Fibroblast of skin of abdomen (primary cell): Measurements from ENCODE around the gene TMEM165. TPM values are rescaled to one million over a fixed set of nuclear protein-coding genes. Genes with fewer than 3 reads are reported as not detected.
"Not testable (repeated sequence)": the region's sequence is repeated elsewhere in the genome, so short reads cannot be mapped to it uniquely, and the experiment has no call there.

Experiments used
- DNase-seq: peaks from one replicate; pipeline ENCODE4 v3.0.0-alpha.2; 2013
- polyA plus RNA-seq, 2 experiments: library from polyadenylated mRNA; unstranded; fragments of 120-200 nt; gene quantifications; one replicate each; pipeline ENCODE4 v1.2.1, GENCODE V29; 2013; ENCODE audit not compliant: insufficient read length in 2 of 2

Gene TMEM165, protein sequence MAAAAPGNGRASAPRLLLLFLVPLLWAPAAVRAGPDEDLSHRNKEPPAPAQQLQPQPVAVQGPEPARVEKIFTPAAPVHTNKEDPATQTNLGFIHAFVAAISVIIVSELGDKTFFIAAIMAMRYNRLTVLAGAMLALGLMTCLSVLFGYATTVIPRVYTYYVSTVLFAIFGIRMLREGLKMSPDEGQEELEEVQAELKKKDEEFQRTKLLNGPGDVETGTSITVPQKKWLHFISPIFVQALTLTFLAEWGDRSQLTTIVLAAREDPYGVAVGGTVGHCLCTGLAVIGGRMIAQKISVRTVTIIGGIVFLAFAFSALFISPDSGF
- polyA plus RNA-seq (2013, experiment 1 of 2; ENCODE audit: insufficient read length), result 85.5 TPM
- polyA plus RNA-seq (2013, experiment 2 of 2; ENCODE audit: insufficient read length), result 89.9 TPM

DNA sequence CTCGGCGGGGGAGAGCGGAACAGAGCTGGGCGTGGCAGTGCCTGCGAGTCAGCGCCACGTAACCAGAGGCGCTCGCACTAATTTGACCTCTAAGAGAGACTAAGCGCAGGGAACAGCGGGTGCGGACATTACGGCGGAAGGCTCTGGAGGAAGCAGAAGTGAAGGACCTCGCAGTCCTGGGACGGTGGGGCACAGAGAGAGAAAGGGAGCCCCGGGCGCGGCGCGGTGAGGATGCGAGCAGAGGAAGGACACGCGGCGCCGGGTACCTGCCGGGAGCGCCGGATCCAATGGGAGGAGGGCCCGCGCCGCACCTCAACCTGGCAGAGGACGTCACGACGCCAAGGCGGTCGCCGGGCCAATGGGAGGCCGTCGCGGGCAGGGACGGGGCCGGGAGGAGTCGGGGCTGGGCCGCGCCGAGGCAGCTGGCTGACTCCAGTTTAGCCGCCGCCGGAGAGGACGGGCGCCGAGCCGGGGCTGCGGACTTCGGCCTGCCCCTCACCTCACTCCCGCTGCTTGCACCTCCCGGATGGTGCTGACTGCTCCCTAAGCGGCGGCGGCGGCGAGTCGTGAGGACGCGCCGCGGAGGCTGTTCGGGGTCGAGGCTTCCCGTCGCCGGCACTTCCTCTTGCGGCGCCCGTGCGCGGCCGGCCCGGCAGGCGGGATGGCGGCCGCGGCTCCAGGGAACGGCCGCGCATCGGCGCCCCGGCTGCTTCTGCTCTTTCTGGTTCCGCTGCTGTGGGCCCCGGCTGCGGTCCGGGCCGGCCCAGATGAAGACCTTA lies at the start of gene TMEM165:
Gene TMEM165, plus strand, starts transcription at position 429 of the 779 bp plus-strand sequence. Its CDS starts 233 bp downstream, at position 662.
- peak; percentile 86 for DNase-seq

DNA sequence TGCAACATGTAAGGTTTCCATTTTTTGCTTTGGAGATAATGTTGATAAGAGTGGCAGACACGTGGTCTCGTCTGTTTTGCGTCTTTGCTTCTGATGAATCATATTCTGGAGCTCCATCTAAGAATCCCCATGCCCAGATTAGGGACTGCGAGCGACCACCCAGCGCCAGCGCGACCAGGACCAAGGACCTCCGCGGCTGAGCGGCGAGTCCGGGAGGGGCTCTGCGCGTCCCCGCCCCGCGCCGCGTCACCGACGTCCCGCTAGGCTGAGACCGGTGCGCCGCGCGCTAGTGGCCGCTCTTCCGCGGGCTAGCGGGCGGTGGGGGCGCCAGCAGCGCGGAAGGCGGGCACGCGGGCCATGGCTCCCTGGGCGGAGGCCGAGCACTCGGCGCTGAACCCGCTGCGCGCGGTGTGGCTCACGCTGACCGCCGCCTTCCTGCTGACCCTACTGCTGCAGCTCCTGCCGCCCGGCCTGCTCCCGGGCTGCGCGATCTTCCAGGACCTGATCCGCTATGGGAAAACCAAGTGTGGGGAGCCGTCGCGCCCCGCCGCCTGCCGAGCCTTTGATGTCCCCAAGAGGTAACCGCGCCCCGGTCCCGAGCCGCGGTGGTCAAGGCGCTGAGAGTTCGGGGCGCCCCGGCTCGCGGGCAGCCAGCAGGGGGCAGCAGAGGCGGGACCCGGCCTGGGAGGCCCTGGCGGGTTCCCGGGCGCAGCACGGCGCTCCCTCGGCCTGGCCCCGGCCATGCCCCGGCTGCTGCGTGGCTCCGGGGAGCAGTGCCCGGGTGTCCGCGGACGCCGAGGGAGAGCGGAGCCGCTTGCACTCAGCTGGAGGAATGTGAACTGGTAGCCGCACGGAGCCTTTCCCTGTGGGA lies 49.5 kb upstream of the TMEM165 start, which contains the start of gene SRD5A3:
Gene SRD5A3, plus strand, starts transcription at position 263 of the 871 bp plus-strand sequence. Its CDS starts 95 bp downstream, at position 358.
- DNase-seq, result peak; percentile 74

DNA sequence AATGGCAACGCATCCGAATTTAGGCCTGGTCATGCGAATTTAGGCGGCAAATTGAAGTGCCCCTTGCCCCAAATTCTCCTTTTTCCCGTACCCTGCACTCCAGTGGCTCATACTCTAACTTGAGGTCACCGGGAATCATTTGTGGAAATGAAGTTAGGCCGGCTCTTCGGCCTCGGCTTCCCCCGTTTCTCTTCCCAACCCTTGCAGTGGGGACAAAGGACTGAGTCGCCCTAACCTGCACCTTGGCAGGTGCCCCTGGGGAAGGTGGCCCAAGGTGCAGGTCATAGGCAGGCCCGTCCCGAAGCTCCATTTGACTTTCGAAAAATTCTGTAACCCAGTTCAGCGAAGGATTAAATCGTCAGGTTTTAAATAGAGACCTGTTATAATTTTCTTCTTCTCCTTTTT lies 48.9 kb upstream of the TMEM165 start:
- DNase-seq, result no peak

DNA sequence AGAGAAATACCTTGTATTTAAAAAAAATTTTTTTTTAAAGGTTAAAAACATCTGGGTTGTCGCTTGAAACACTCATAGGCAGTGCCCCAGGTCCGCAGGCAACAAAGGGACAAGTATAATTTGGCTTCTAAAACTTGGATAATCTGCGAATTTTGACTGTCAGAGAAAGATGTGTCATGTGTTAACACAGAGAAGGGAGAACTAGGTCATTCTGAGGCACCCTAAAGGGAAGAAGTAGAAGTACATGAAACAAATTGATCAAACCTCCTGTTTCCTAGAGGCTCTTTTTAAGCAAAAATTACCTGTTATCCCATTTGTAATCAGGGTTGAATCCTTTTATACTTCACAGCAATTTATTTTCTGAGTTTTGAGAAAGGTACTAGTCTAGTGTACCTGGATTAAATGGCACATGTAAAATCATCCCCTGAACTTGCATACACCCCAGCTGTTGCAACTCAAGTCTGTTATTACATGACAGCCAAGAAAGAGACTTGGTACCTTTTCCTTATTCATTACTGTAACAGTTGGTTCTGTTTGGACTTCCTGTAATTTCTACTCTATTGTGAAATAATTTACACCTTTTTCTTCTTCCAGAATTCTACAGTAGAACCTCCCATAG lies 48.0 kb upstream of the TMEM165 start:
- no peak for DNase-seq

DNA sequence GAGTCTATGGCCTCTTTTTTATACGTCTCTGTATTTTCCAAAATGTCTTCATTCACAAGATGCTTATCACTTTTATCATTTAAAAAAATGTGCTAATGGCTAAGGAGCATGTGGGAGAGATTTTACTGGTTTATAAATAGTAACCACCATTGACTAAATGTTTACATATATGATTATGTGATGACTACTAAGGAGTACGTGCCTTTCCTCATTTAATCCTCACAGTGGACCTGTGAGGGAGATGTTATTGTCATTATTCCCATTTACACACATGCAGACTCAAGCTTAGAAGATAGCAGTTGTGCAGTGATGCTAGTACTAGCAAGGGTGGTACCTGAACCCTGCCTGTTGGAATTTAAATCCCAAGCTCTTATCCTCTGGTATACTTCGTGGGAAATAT lies 47.3 kb upstream of the TMEM165 start:
- DNase-seq, result peak; percentile 36

DNA sequence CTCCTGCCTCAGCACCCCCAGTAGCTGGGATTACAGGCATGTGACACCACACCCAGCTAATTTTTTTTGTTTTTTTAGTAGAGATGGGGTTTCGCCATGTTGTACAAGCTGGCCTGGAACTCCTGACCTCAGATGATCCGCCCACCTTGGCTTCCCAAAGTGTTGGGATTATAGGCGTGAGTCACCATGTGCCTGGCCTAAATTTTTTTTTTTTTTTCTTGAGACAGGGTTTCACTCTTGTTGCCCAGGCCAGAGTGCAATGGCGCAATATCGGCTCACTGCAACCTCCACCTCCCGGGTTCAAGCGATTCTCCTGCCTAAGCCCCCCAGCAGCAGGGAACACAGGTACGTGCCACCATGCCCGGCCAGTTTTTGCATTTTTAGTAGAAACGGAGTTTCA lies 44.9 kb upstream of the TMEM165 start:
- DNase-seq, result not testable (repeated sequence)

DNA sequence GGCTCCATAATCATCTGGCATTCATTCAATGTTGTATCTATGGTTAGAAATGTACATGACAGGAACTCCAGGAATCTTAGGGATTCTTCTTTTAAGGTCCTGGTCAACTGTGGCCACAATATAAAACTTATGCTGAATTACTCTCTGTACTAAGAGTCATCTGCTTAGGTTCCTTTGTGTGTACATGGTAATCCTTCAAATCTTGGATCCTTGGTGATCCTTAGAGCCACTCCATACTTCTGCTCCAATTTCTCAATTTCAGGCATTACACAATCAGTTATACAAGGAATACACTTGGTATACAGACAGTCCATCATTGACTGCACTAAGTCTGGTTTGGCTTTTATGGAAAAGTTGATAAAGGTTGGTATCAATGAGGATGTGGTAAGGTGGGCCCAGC lies 43.9 kb upstream of the TMEM165 start:
- no peak for DNase-seq

DNA sequence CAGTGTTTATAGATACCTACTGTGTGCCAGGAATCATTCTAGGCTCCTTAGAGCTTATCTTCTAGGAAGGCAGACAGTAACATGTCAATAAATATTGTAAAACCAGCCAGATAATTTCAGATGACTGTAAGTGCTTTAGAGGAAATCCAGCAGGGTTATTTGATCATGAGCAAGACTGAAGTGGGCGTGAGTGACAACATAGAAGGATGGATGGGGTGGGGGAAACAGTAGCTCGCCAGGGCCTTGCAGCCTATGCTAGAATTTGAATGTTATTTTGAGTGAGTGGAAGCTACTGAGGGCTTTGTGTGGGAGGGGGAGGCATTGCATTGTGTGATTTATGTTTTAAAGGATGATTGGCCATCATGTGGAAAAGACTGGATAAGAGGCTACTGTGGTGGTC lies 43.0 kb upstream of the TMEM165 start:
- no peak for DNase-seq

DNA sequence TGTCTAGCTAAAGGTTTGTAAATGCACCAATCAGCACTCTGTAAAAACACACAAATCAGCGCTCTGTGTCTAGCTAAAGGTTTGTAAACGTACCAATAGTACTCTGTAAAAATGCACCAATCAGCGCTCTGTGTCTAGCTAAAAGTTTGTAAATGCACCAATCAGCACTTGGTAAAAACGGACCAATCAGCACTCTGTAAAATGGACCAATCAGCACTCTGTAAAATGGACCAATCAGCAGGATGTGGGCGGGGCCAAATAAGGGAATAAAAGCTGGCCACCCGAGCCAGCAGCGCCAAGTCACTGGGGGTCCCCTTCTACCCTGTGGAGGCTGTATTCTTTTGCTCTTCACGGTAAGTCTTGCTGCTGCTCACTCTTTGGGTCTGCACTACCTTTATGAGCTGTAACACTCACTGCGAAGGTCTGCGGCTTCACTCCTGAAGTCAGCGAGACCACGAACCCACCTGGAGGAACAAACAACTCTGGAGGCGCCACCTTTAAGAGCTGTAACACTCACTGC lies 42.5 kb upstream of the TMEM165 start:
- DNase-seq, result not testable (repeated sequence)

DNA sequence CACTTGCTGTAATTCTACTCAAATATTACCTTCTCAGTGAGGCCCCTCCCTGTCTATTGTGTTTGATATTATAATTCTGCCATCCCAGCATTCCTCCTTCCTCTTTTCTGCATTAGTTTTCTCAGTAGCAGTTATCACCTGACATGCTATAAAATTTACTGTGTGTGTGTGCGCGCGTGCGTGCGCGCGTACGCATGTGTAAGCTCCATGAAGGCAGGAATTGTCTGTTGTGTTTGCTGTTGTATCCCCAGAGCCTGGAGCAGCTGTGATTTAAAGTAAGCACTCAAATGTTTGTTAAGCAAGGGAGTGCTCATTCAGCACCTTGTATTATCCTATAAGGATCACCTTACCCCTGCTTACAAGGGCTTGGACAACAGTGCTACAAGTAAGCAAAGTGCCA lies 41.1 kb upstream of the TMEM165 start:
- DNase-seq, result no peak

DNA sequence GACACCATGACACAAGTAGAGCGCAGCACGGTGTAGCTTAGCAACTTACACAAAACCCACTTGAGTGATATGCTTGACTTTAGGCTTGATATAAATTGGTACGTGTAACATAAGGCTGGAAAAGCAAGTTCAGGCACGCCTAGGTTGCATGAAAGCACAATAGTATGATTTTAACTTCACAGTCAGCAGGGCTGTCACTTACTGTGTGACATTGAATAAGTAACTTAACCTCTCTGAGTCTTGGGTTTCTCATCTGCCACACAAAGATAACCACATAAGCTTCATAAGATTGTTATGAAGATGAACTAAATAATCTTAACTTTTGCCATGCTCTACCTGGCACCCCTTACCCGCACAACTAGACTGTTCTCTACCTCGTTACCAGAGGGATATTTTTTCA lies 40.2 kb upstream of the TMEM165 start:
- no peak for DNase-seq

DNA sequence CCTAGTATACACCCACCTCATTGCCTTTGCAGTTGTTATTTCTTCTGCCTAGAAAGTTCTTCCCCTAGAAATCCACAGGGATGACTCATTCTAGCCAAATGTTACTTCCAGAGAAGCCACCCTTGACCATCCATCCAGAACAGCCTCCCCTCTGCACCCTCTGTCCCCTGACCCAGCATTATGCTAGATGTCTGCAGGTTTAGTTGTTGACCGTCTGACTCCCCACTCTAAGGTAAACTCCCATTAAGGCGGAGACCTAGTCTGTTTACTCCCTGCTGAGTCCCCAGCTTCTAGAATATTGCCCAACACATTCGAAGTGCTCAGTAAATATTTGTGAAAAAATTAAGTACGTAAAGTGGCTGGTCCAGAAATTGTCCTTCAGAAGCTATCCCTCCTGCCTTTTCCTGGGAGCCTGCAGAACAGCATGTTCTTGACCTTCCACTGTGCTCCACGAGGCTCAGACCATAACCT lies 38.7 kb upstream of the TMEM165 start:
- no peak for DNase-seq

DNA sequence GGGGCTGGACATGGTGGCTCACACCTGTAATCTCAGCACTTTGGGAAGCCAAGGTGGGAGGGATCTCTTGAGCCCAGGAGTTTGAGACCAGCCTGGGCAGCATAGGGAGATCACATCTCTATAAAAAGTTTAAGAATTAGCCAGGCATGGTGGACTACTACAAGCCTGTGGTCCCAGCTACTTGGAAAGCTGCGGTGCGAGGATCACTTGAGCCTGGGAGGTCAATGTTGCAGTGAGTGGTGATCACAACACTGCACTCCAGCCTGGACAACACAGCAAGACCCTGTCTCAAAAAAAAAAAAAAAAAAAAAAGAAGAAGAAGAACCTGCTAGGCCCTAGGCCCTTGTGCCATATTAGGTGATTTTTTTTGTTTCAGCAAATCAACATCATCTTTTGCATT lies 37.5 kb upstream of the TMEM165 start:
- no peak for DNase-seq

DNA sequence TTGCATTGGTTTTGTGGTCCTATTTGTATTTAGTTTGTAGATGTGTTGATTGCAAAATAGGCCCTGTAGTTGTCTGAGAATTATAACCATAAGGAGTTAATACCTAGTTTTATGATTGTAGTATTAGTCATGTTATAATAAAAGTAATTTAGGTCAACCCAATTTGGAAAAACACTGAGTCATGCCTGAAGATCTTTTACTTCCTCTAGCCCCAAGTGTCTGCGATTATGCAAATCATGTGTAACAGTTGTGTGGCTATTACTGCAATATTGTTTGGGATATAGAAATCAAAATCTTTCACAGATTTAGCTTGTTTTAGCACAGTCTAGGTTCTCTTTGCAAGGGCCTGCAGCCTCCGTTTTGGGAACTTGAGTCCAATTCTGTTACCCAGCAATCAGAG lies 37.1 kb upstream of the TMEM165 start:
- DNase-seq, result peak; percentile 87

DNA sequence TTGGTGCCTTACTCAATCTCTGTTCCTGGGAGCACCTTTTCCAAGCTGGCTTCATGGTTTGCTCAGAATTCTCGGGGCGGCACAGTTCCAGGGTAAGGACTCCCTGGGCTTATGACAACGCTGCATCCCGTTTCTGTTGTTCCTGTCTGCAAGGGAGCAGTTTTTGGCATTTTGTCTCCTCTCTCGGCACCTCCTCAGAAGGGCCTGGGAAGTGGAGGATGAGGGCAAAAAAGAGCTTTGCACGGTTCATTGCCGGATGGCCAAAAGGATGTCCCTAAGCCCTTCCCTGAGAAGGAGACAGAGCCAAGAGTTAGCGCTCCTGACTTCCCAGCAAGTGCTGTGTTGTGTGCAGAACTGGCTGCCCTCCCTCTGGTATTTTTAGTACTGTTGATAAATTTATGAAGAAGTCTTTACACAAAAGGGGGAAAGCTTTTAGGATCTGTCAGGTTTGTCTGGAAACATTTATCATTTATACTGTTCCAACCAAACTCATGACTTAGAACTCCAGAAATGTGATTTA lies 36.3 kb upstream of the TMEM165 start:
- DNase-seq, result peak; percentile 36

DNA sequence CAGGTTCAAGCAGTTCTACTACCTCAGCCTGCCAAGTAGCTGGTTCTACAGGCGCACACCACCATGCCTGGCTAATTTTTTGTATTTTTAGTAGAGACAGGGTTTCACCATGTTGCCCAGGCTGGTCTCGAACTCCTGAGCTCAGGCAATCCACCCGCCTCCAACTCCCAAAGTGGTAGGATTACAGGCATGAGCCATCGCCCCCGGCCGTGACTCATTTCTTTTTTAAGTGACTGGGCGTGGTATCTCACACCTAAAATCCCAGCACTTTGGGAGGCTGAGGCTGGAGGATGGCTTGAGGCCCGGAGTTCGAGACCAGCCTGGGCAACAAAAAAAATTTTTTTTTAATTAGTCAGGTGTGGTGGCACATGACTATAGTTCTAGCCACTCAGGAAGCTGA lies 32.8 kb upstream of the TMEM165 start:
- not testable (repeated sequence) for DNase-seq

DNA sequence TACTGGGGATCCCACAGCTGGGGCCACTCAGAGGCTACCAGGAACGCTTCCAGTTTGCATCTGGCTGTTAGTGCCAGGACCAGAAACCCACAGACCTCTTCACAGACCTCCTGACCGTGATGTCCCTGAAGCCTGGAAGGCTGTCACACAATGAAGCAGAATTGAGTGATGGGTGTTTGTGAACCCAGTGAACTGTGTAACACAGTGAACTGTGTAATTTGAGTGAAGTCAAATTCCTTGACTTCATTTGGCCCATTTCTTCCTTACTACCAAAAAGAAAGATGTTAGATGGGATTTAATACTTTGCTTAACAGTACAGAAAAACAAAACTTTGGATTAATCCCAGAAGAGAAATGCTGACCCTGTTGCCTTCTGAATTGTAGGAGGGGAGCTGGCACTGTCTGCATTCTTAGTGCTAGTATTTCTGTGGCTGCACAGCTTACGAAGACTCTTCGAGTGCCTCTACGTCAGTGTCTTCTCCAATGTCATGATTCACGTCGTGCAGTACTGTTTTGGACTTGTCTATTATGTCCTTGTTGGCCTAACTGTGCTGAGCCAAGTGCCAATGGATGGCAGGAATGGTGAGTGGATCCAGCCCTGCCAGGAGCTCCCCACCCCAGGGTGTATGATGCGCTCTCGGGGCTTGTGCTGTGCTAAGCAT lies 31.9 kb upstream of the TMEM165 start:
- no peak for DNase-seq

DNA sequence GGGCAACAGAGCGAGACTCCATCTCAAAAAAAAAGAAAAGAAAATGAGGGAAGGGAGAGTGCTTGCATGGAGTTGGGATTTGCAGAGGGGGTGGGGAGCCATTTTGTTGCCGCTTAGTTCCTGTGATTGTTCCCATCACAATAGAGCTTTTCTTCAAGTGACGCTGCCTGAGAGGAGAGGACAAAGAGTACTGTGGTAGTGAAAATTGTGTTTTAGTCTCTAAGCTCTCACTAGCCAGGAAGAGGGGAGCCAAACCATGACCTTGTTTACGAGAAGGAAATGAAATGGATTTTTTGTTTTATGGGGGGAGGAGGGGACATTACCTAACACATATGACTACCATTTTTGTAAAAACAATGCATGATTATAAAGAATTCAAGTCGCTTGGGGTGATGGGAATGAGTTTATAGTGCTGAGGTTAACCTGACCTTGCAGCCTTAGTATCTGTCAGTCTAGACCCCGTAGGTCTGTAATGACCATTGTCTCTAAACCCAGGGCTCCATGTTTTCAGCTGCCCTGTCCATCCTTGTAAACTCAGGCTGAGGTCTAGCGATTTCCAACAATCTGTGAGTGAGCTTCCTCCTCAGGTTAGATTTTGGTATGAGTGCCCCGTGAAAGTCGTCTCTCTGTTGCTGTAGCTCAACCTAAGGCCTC lies 30.9 kb upstream of the TMEM165 start:
- DNase-seq, result no peak

DNA sequence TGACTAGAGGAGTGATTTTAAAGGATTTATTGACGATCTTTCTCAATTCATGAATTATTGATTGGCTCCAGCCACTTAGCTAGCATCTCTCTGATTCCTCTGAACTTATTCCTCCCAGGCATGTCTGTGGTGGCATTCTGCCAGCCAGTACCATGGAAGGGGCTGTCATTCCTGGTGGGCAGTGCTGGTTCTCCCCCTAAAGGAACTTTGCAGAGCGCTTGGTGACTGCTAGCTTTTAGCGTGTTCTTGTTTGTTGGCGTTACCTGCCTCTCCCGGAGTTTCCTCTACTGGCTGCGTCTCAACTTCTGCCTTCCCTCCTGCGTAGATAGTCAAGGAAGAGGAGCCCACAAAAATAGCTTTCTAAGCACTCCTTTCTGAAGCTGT lies 30.4 kb upstream of the TMEM165 start:
- no peak for DNase-seq

DNA sequence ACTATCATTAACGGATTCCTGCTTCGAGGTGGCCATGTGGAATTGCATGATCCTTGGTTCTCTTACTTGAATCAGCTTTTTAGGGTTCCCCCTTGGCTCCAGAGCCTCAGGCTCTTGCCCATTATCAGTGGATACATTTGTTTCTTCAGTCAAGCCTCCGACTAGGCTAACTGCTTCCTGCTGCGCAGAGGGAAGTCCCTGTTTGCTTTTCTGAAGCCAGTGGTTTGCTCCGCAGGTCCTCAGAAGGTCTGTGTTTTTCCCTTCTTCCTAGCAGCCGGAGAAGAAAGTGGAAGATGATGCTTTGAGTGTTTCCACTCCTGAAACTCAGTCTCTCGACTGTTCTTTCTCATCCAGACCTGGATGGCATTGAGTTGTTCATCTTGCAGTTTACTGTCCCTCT lies 29.1 kb upstream of the TMEM165 start:
- no peak for DNase-seq
